GM18498 (cell line): Measurements from ENCODE around the gene NBPF3.
"Not testable (repeated sequence)": the region's sequence is repeated elsewhere in the genome, so short reads cannot be mapped to it uniquely, and the experiment has no call there.

Source experiments
- ATAC-seq: cut with Tn5 transposase; IDR thresholded peaks from one replicate; pipeline ENCODE4 v1.9.1; 2021; ENCODE audit warnings: mild to moderate bottlenecking, moderate library complexity; ENCODE audit not compliant: unreplicated experiment

Gene NBPF3, protein sequence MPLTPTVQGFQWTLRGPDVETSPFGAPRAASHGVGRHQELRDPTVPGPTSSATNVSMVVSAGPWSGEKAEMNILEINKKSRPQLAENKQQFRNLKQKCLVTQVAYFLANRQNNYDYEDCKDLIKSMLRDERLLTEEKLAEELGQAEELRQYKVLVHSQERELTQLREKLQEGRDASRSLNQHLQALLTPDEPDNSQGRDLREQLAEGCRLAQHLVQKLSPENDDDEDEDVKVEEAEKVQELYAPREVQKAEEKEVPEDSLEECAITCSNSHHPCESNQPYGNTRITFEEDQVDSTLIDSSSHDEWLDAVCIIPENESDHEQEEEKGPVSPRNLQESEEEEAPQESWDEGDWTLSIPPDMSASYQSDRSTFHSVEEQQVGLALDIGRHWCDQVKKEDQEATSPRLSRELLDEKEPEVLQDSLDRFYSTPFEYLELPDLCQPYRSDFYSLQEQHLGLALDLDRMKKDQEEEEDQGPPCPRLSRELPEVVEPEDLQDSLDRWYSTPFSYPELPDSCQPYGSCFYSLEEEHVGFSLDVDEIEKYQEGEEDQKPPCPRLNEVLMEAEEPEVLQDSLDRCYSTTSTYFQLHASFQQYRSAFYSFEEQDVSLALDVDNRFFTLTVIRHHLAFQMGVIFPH

DNA sequence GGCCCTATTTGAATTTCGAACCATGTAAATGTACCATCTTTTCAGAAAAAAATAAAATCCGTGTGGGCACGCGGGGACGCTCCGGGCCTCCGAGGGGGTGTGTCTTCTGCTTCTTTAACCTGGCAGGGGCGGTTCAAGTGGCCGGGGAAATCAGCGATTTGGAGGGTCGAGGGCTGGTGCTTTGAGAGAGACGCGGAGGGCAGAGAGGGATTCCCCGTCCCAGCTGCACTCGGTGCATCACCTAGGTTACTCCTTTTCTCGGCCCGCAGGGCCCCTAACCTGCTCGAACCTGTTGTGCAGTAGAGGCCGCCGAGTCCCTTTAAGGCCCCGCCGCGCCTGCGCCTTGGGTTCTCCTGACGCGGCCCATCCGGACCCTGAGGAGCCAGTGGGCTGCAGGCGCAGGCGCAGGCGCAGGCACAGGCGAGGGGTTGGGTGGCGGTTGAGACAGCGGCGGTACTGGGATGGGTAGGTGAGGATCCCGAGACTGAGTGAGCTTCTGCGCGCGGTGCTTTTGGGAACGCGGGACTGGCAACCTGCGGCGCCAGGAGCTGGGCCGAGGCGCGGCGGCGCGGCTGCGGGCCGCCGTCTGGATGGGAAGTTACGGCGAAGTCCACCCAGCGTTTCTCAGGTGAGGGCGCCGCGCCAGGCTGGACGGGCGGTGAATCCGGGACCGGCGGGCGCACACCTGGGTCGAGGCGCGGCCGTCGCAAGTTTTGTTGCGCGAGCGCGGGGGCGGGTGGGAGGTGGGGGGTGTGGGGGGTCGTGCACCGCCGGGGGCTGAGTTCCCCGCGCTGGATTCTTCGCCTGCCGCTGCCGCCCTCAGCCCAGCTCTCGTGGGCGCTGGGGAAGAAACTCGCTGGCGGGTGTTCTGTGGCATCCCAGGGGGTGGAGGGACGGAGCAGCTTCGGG lies at the start of gene NBPF3:
Gene NBPF3 (plus strand): TSS at position 417 of the 909 bp plus-strand sequence. CDS start 4,950 bp downstream, outside the sequence.
- ATAC-seq = peak; percentile 97

GRCh38 chr1:21391497-21391896 lies 48.4 kb upstream of the NBPF3 start:
- ATAC-seq = no peak

DNA sequence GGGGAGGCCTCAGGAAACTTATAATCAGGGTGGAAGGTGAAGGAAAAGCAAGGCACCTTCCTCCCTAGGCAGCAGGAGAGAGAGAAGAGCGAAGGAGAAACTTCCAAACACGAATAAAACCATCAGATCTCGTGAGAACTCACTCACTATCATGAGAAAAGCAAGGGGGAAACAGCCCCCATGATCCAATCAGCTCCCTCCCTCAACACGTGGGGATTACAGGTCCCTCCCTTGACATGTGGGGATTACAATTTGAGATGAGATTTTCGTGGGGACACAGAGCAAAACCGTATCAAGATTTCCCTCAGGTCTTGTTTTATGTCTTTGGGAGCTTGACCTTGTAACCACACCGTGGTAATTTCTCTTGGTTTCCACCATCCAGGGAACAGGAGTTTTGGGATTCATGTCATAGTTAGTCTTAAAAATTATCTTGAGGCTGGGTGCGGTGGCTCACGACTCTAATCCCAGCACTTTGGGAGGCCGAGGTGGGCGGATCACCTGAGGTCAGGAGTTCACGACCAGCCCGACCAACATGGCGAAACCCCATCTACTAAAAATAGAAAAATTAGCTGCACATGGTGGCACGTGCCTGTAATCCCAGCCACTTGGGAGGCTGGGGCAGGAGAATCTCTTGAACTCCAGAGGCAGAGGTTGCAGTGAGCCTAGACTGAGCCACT lies 47.2 kb upstream of the NBPF3 start:
- ATAC-seq = no peak

DNA sequence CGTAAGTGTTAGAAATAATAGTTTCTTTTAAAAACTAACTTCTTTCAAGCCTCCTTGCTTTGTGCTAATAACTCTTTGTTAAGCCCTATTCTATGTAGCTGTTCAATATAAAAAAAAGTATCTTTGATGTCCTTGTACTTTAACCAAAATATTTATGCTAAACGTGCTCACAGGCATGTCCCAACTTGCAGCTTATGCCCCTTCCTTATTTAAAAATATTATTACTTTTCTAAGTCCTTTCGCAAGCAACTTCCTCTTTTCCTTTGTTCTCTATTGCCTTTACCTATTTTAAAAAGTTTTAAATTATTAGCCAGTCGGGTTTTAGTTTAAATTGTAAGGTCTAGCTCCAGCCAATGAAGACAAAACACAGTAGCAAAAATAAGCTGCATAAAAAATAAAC lies 43.4 kb upstream of the NBPF3 start:
- no peak for ATAC-seq

- no peak for ATAC-seq
These were observed 42.1 kb upstream of the NBPF3 start for GRCh38 chr1:21397813-21398188.

- ATAC-seq = not testable (repeated sequence)
These were observed 38.1 kb upstream of the NBPF3 start for GRCh38 chr1:21401726-21402346.

GRCh38 chr1:21406659-21407058 lies 33.3 kb upstream of the NBPF3 start:
- ATAC-seq = no peak

GRCh38 chr1:21409897-21410296 lies 30.0 kb upstream of the NBPF3 start:
- ATAC-seq = not testable (repeated sequence)

DNA sequence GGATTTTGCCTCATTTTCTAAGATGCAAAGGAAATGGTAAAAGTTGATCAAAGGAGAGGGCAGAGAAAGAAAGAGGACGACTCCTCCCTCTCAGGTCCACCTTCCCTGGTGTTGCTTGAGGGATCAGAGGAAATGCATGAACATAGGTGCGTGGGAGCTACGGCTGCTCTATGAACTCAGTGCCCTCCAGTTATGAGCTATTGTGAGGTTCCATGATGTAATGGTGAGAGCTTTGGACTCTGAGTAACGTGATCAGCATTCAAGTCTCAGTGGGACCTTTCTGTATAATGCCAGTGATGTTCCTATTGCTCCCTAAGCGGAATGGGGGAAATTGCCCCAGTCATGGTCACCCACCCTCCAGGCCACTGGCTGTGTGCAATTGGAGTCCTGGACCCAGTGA lies 25.9 kb upstream of the NBPF3 start:
- no peak for ATAC-seq

DNA sequence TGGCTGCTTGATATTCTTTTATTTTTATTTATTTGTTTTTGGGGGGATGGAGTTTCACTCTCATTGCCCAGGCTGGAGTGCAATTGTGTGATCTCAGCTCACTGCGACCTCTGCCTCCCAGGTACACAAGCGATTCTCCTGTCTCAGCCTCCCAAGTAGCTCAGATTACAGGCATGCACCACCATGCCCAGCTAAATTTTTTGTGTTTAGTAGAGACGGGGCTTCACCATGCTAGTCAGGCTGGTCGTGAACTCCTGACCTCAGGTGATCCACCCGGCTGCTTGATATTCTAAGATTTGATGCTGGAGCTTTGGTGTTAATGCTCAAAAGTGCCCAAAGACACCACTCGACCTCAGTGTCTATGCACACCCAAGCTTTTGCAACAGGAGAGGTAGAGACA lies 19.6 kb upstream of the NBPF3 start:
- not testable (repeated sequence) for ATAC-seq

- ATAC-seq = not testable (repeated sequence)
These were observed 18.6 kb upstream of the NBPF3 start for GRCh38 chr1:21421307-21421706.

DNA sequence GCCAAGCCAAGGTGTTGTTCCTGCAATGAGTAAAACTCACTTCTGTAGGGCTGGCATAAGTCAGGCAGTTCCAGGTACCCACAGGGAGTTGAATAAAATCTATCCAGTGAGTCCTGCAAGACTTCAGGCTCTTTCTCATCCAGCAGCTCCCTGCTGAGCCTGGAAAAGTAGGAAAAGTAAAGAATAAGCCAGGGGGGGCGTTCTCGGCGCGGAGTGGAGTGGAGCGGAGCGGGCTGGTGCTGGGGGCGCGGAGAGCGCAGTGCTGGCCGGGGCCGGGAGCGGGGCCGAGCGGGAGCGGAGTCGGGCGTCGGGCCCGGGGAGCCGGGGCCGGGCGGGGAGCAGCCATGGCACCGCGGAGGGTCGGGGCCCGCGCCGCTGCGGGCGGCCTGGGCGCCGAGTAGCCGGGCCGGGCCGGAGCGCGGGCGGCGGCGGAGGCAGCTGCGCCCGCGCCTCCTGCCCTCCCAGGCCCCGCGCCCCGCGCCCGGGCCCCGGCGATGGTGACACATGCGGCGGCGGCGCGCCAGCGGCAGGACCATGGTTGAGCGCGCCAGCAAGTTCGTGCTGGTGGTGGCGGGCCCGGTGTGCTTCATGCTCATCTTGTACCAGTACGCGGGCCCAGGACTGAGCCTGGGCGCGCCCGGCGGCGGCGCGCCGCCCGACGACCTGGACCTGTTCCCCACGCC lies 12.0 kb upstream of the NBPF3 start:
- ATAC-seq = not testable (repeated sequence)

DNA sequence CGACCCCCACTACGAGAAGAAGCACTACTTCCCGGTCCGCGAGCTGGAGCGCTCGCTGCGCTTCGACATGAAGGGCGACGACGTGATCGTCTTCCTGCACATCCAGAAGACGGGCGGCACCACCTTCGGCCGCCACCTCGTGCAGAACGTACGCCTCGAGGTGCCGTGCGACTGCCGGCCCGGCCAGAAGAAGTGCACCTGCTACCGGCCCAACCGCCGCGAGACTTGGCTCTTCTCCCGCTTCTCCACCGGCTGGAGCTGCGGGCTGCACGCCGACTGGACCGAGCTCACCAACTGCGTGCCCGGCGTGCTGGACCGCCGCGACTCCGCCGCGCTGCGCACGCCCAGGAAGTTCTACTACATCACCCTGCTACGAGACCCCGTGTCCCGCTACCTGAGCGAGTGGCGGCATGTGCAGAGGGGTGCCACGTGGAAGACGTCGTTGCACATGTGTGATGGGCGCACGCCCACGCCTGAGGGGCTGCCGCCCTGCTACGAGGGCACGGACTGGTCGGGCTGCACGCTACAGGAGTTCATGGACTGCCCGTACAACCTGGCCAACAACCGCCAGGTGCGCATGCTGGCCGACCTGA lies 11.4 kb upstream of the NBPF3 start:
- ATAC-seq = not testable (repeated sequence)

DNA sequence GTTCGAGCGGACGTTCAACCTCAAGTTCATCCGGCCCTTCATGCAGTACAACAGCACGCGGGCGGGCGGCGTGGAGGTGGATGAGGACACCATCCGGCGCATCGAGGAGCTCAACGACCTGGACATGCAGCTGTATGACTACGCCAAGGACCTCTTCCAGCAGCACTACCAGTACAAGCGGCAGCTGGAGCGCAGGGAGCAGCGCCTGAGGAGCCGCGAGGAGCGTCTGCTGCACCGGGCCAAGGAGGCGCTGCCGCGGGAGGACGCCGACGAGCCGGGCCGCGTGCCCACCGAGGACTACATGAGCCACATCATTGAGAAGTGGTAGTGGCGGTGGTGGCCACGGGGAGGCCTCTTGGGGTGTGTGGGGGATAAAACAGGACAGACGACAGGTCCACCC lies 10.7 kb upstream of the NBPF3 start:
- ATAC-seq = not testable (repeated sequence)

GRCh38 chr1:21430875-21431274 lies 9.1 kb upstream of the NBPF3 start:
- not testable (repeated sequence) for ATAC-seq

GRCh38 chr1:21434394-21434793 lies 5.5 kb upstream of the NBPF3 start:
- no peak for ATAC-seq

DNA sequence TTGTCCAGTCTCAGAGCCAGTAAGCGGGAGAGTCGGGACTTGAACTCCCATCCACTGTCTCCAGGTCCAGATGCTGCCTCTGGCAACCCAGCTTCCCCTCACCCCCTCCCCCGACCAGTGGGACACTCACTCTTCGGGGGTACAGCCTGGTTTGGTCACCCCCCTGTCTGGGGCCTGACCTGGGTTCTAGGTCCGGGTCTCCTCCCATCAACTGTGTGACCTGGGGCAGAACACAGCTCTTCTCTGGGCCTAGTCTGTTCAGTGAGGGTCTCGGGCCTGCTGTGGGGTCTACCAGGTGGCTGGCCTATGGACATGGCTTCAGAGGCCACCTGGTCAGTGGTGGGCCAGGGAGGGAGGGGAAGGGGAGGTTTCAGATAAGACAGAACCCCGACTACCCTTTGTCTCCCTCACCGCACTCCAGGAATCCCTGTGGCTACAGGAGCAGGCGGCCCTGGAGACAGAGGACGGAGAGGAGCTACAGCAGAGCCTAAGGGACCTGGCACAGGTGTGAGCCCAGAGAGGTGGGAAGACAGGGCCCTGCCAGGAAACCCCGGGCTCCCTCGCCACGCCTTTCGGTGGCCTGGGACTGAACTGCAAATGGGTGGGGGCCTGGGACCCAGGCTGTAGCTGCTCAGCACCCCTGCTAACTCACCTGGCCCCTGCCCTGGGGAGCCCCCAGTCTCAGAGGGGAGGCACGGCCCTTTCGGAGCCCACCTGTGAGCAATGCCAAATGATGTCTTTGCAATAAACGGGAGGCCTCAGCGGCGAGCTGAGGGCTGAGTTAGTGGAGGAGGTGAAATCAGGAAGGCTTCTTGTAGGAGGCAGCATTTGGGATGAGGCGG lies 4.1 kb upstream of the NBPF3 start:
- no peak for ATAC-seq
